HL-60 (cell line): ENCODE data around the gene CRIM1.
A peak's percentile ranks its signal among the peaks of the same experiment; 100 is the strongest.

ENCODE experiments used
- DNase-seq, 2 experiments: peaks; one replicate each; pipeline ENCODE4 v3.0.0-alpha.2; 2010 to 2020; ENCODE audit warnings: low read depth in 1 of 2, low spot score in 1 of 2
- H3K27ac ChIP-seq: fragments of 250-450 bp; sonication (Bioruptor Pico); replicated peaks from 2 replicates; pipeline ENCODE4 v1.5.1; 2020; ENCODE audit warnings: mild to moderate bottlenecking, moderate library complexity
- H3K27me3 ChIP-seq: fragments of 250-450 bp; sonication (Bioruptor Pico); 2 replicates; pipeline ENCODE4 v1.5.1; 2021; ENCODE audit warnings: mild to moderate bottlenecking, moderate library complexity; ENCODE audit not compliant: insufficient read depth, poor library complexity, severe bottlenecking
- H3K4me3 ChIP-seq: replicated peaks from 2 replicates; pipeline ENCODE4 v1.5.1; 2011; ENCODE audit warnings: mild to moderate bottlenecking, control low read depth, low read length; ENCODE audit not compliant: insufficient read depth
- GABPA ChIP-seq: IDR thresholded peaks from 2 replicates; pipeline ENCODE4 v1.6.1; 2012; ENCODE audit warnings: low read depth
- POLR2AphosphoS5 ChIP-seq: IDR thresholded peaks from 2 replicates; pipeline ENCODE4 v1.6.1; 2012; ENCODE audit warnings: low read depth
- SPI1 ChIP-seq: IDR thresholded peaks from 2 replicates; pipeline ENCODE4 v1.6.1; 2012; ENCODE audit warnings: low read depth, mild to moderate bottlenecking, borderline replicate concordance
- TF ChIP-seq, protein P1 (sequence below): IDR thresholded peaks from 2 replicates; pipeline ENCODE4 v1.6.1; 2012; ENCODE audit warnings: low read depth; ENCODE audit not compliant: insufficient replicate concordance
- TF ChIP-seq, protein P2 (sequence below): IDR thresholded peaks from one replicate; pipeline ENCODE4 v1.5.1; 2011; ENCODE audit warnings: low read length, control low read depth, inconsistent platforms; ENCODE audit not compliant: insufficient read depth

CRIM1 gene

DNA sequence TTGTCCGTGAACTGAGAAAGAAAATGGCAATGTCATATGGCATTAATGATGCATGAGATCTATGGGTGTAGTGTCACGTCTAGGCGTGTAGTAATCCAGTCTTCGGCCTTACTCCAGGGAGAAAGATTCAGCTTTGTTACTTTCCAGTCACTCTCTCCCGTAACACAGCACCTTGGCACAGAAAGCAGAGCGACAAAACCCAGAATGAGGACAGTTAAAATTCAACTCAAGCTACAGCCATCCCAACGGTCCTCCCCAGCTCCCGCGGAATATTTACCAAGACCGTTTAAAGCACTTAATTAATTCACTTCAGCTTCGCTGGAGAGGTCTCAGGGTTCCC lies 797 bp upstream of the CRIM1 start:
- Histone ChIP-seq H3K27ac (no peak overlapping the region), H3K27me3 (peaks cover 10% of the 10 kb centered on the region), H3K4me3 (no peak overlapping the region)
- TF ChIP-seq, protein P1, sequence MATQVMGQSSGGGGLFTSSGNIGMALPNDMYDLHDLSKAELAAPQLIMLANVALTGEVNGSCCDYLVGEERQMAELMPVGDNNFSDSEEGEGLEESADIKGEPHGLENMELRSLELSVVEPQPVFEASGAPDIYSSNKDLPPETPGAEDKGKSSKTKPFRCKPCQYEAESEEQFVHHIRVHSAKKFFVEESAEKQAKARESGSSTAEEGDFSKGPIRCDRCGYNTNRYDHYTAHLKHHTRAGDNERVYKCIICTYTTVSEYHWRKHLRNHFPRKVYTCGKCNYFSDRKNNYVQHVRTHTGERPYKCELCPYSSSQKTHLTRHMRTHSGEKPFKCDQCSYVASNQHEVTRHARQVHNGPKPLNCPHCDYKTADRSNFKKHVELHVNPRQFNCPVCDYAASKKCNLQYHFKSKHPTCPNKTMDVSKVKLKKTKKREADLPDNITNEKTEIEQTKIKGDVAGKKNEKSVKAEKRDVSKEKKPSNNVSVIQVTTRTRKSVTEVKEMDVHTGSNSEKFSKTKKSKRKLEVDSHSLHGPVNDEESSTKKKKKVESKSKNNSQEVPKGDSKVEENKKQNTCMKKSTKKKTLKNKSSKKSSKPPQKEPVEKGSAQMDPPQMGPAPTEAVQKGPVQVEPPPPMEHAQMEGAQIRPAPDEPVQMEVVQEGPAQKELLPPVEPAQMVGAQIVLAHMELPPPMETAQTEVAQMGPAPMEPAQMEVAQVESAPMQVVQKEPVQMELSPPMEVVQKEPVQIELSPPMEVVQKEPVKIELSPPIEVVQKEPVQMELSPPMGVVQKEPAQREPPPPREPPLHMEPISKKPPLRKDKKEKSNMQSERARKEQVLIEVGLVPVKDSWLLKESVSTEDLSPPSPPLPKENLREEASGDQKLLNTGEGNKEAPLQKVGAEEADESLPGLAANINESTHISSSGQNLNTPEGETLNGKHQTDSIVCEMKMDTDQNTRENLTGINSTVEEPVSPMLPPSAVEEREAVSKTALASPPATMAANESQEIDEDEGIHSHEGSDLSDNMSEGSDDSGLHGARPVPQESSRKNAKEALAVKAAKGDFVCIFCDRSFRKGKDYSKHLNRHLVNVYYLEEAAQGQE: no peak
- TF ChIP-seq SPI1: no peak
- TF ChIP-seq POLR2AphosphoS5: no peak
- DNase-seq: no peak

DNA sequence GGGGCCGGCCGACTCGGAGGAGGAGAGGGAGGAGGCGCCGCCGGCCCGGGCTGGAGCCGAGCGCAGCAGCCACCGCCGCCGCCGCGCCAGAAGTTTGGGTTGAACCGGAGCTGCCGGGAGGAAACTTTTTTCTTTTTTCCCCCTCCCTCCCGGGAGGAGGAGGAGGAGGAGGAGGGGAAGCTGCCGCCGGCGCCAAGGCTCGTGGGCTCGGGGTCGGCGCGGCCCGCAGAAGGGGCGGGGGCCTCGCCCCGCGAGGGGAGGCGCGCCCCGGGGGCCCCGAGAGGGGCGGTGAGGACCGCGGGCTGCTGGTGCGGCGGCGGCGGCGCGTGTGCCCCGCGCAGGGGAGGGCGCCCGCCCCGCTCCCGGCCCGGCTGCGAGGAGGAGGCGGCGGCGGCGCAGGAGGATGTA lies 316 bp downstream of the CRIM1 start:
- Histone ChIP-seq H3K27ac (no peak overlapping the region), H3K4me3 (peak overlapping the region; percentile 38), H3K27me3 (peaks cover 10% of the 10 kb centered on the region)
- TF ChIP-seq, protein P1: no peak
- TF ChIP-seq SPI1 (no peak), GABPA (no peak)
- TF ChIP-seq, protein P2, sequence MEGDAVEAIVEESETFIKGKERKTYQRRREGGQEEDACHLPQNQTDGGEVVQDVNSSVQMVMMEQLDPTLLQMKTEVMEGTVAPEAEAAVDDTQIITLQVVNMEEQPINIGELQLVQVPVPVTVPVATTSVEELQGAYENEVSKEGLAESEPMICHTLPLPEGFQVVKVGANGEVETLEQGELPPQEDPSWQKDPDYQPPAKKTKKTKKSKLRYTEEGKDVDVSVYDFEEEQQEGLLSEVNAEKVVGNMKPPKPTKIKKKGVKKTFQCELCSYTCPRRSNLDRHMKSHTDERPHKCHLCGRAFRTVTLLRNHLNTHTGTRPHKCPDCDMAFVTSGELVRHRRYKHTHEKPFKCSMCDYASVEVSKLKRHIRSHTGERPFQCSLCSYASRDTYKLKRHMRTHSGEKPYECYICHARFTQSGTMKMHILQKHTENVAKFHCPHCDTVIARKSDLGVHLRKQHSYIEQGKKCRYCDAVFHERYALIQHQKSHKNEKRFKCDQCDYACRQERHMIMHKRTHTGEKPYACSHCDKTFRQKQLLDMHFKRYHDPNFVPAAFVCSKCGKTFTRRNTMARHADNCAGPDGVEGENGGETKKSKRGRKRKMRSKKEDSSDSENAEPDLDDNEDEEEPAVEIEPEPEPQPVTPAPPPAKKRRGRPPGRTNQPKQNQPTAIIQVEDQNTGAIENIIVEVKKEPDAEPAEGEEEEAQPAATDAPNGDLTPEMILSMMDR: no peak
- no peak for DNase-seq

DNA sequence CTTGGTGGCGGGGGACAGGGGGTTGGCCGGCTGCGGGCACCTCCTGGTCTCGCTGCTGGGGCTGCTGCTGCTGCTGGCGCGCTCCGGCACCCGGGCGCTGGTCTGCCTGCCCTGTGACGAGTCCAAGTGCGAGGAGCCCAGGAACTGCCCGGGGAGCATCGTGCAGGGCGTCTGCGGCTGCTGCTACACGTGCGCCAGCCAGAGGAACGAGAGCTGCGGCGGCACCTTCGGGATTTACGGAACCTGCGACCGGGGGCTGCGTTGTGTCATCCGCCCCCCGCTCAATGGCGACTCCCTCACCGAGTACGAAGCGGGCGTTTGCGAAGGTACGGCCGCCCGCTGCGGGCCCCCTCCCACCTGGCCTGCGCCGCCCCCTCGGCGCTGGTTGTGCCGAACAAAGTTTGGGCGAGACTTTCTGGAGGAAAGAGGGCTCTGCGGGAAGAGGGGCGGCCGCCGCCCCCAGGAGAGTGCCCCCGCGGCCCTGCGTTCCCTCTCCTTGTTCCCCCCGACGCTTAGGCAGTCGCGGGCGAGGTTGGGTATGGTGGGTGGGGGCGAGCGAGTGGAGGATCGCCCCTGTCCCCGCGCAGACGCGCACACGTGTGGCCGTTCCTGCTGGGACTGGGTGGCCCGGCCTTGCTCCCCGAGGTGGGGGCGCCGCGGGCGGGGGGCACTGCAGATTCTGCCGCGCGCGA lies 866 bp downstream of the CRIM1 start:
- Histone ChIP-seq H3K27ac (no peak overlapping the region), H3K27me3 (peaks cover 10% of the 10 kb centered on the region), H3K4me3 (peak overlapping the region; percentile 32)
- peak in 1 of 2 experiments; percentile 61 for DNase-seq
- TF ChIP-seq, protein P1: no peak
- peak; percentile 17; the same call in 1 of the 2 replicates for TF ChIP-seq POLR2AphosphoS5

DNA sequence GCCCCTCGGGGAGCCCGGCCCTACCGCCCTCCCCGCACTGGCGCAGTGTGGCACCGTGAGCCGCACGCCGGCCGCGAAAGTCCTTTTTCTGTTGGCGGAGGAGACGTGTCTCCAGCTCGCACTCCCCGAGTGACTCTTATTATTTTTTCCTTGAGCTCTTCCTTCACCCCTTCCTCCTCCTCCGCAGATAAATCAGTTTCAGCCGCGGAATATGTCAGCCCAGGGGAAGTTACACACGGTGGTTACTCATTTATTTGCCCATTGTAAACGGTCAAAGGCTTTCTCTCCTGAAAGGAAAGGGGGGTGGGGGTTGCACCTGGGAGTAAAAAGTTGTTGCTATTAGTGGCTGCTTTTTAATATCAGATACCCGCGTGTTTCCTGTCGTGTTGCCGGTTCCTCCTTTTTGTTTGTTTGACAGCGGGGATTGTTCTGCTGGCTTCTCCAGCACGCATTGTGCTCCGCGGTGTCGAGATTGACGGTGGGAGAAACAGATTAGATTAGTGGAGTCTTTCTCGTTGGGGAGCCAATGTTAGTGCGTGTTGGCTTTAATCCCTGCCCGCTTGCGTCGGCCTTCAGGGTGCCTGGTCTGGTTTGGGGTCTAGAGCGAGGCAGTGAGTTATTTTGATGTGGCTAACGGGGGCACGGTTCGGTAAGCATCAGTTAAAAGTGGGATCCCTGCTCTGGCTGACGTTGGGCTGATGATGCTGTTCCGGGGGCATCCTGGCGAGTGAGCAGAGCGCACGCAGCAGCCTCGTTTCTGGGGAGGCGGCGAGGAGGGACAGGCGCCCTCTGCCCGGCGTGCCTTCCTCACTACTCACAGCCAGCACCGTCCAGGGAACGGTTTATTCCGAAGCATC lies 1.6 kb downstream of the CRIM1 start:
- TF ChIP-seq, protein P2: no peak
- TF ChIP-seq SPI1 (peak; percentile 76), POLR2AphosphoS5 (no peak), GABPA (no peak)
- H3K27ac ChIP-seq: no peak overlapping the region
- DNase-seq: peak in 1 of 2 experiments; percentile 39

More for the DNA sequence above, 1.6 kb downstream of the CRIM1 start:
- Histone ChIP-seq H3K4me3 (peak overlapping the region; percentile 32), H3K27me3 (peaks cover 10% of the 10 kb centered on the region)
